H9 (cell line): ENCODE data around the gene OR2F2. TPM values are rescaled to one million over a fixed set of nuclear protein-coding genes. Genes with fewer than 3 reads are reported as not detected.

ENCODE experiments used
- DNase-seq: peaks from one replicate; pipeline ENCODE4 v3.0.0-alpha.2; 2017
- H2AFZ ChIP-seq: one replicate; pipeline ENCODE4 v1.6.1; 2013; ENCODE audit warnings: mild to moderate bottlenecking, low read length, control low read depth, moderate library complexity
- H2AK5ac ChIP-seq: 2 replicates; pipeline ENCODE4 v1.6.1; 2013; ENCODE audit warnings: low read length, control low read depth, mixed read lengths; ENCODE audit not compliant: insufficient read length
- H2BK120ac ChIP-seq: one replicate; pipeline ENCODE4 v1.6.1; 2013; ENCODE audit warnings: low read depth, mild to moderate bottlenecking, low read length, control low read depth, inconsistent platforms; ENCODE audit not compliant: poor library complexity, severe bottlenecking
- H2BK12ac ChIP-seq: 2 replicates; pipeline ENCODE4 v1.6.1; 2013; ENCODE audit warnings: low read length, control low read depth, mixed read lengths, low read depth; ENCODE audit not compliant: insufficient read length
- H2BK15ac ChIP-seq: 2 replicates; pipeline ENCODE4 v1.6.1; 2013; ENCODE audit warnings: low read depth, low read length, control low read depth
- H2BK20ac ChIP-seq: one replicate; pipeline ENCODE4 v1.6.1; 2013; ENCODE audit warnings: low read depth, mild to moderate bottlenecking, low read length, control low read depth, inconsistent platforms; ENCODE audit not compliant: poor library complexity, severe bottlenecking
- H2BK5ac ChIP-seq: 2 replicates; pipeline ENCODE4 v1.6.1; 2013; ENCODE audit warnings: low read length, control low read depth, mixed read lengths; ENCODE audit not compliant: insufficient read length
- H3K14ac ChIP-seq: 2 replicates; pipeline ENCODE4 v1.6.1; 2013; ENCODE audit warnings: low read length, control low read depth; ENCODE audit not compliant: insufficient read depth
- H3K18ac ChIP-seq: 2 replicates; pipeline ENCODE4 v1.6.1; 2013; ENCODE audit warnings: low read depth, mild to moderate bottlenecking, mixed read lengths, low read length, control low read depth; ENCODE audit not compliant: insufficient read length
- H3K23ac ChIP-seq: 2 replicates; pipeline ENCODE4 v1.6.1; 2013; ENCODE audit warnings: low read length, control low read depth, mixed read lengths, low read depth; ENCODE audit not compliant: insufficient read length
- H3K23me2 ChIP-seq: 2 replicates; pipeline ENCODE4 v1.6.1; 2013; ENCODE audit warnings: low read depth, mild to moderate bottlenecking, mixed read lengths, low read length, control low read depth; ENCODE audit not compliant: insufficient read length, poor library complexity, severe bottlenecking
- H3K27ac ChIP-seq: 2 replicates; pipeline ENCODE4 v1.5.1; 2013; ENCODE audit warnings: low read length, control low read depth, mixed read lengths, low read depth; ENCODE audit not compliant: insufficient read length
- H3K27me3 ChIP-seq: 2 replicates; pipeline ENCODE4 v1.6.1; 2013; ENCODE audit warnings: low read length, control low read depth, inconsistent platforms; ENCODE audit not compliant: insufficient read depth
- H3K4ac ChIP-seq: 2 replicates; pipeline ENCODE4 v1.6.1; 2013; ENCODE audit warnings: low read depth, mild to moderate bottlenecking, control low read depth, inconsistent platforms, low read length, moderate library complexity
- H3K4me1 ChIP-seq: 2 replicates; pipeline ENCODE4 v1.6.1; 2013; ENCODE audit warnings: low read length, control low read depth, inconsistent platforms; ENCODE audit not compliant: insufficient read depth
- H3K4me2 ChIP-seq: 2 replicates; pipeline ENCODE4 v1.6.1; 2013; ENCODE audit warnings: low read length, control low read depth, mixed read lengths; ENCODE audit not compliant: insufficient read length, insufficient read depth
- H3K56ac ChIP-seq: 2 replicates; pipeline ENCODE4 v1.6.1; 2013; ENCODE audit warnings: low read depth, mild to moderate bottlenecking, mixed read lengths, low read length, control low read depth; ENCODE audit not compliant: insufficient read length
- H3K79me1 ChIP-seq: 2 replicates; pipeline ENCODE4 v1.6.1; 2013; ENCODE audit warnings: low read depth, mild to moderate bottlenecking, moderate library complexity, low read length, control low read depth, inconsistent platforms; ENCODE audit not compliant: insufficient read depth, poor library complexity, severe bottlenecking
- H3K79me2 ChIP-seq: 2 replicates; pipeline ENCODE4 v1.6.1; 2013; ENCODE audit warnings: low read length, control low read depth, inconsistent platforms; ENCODE audit not compliant: insufficient read depth
- H3K9ac ChIP-seq: 2 replicates; pipeline ENCODE4 v1.6.1; 2013; ENCODE audit warnings: low read length, control low read depth, mixed read lengths; ENCODE audit not compliant: insufficient read length; ENCODE audit errors: extremely low read depth
- H3K9me3 ChIP-seq: one replicate; pipeline ENCODE4 v1.6.1; 2013; ENCODE audit warnings: low read depth, low read length, inconsistent platforms; ENCODE audit not compliant: control insufficient read depth
- H3T11ph ChIP-seq: one replicate; pipeline ENCODE4 v1.6.1; 2013; ENCODE audit warnings: mild to moderate bottlenecking, low read length, control low read depth, inconsistent platforms
- H4K20me1 ChIP-seq: one replicate; pipeline ENCODE4 v1.6.1; 2013; ENCODE audit not compliant: control insufficient read depth, insufficient read length, insufficient read depth
- H4K5ac ChIP-seq: 2 replicates; pipeline ENCODE4 v1.6.1; 2013; ENCODE audit warnings: low read depth, mild to moderate bottlenecking, mixed read lengths, low read length, control low read depth; ENCODE audit not compliant: insufficient read length
- H4K8ac ChIP-seq: replicated peaks from 2 replicates; pipeline ENCODE4 v1.6.1; 2013; ENCODE audit warnings: low read length, control low read depth, mixed read lengths, low read depth; ENCODE audit not compliant: insufficient read length
- H4K91ac ChIP-seq: 2 replicates; pipeline ENCODE4 v1.6.1; 2013; ENCODE audit warnings: low read depth, mild to moderate bottlenecking, moderate library complexity, mixed read lengths, low read length, control low read depth; ENCODE audit not compliant: insufficient read length
- H3K27ac Mint-ChIP-seq, 3 experiments: 2 replicates in 2 of 3; 3 replicates in 1 of 3; pipeline ENCODE4 v1.8.0; 2020 to 2021; ENCODE audit warnings: mixed read lengths in 3 of 3, mild to moderate bottlenecking in 1 of 3, moderate library complexity in 1 of 3
- H3K27me3 Mint-ChIP-seq: 2 replicates; pipeline ENCODE4 v1.8.0; 2021; ENCODE audit warnings: low read depth, mild to moderate bottlenecking, moderate library complexity, mixed read lengths
- H3K36me3 Mint-ChIP-seq, 3 experiments: 2 replicates in 2 of 3; 3 replicates in 1 of 3; pipeline ENCODE4 v1.8.0; 2020 to 2021; ENCODE audit warnings: low read depth in 3 of 3, mixed read lengths in 3 of 3; ENCODE audit not compliant: insufficient read depth in 1 of 3
- H3K4me1 Mint-ChIP-seq, 2 experiments: 2 replicates each; pipeline ENCODE4 v1.8.0; 2020; ENCODE audit warnings: mixed read lengths in 2 of 2
- H3K4me3 Mint-ChIP-seq, 2 experiments: 2 replicates in 1 of 2; 3 replicates in 1 of 2; pipeline ENCODE4 v1.8.0; 2020 to 2021; ENCODE audit warnings: mild to moderate bottlenecking in 2 of 2, mixed read lengths in 2 of 2, moderate library complexity in 1 of 2
- H3K9me3 Mint-ChIP-seq, 2 experiments: 2 replicates in 1 of 2; 3 replicates in 1 of 2; pipeline ENCODE4 v1.8.0; 2020; ENCODE audit warnings: mild to moderate bottlenecking in 2 of 2, mixed read lengths in 2 of 2, moderate library complexity in 1 of 2
- CTCF ChIP-seq: fragments of 200-600 bp; sonication (generic); conservative IDR thresholded peaks from 3 replicates; pipeline ENCODE4 v1.8.0; 2021; ENCODE audit warnings: antibody characterized with exemption, mild to moderate bottlenecking
- WGBS: extraction: QIAGEN DNeasy Blood & Tissue Kit; methylation state at CpG from one replicate; pipeline ENCODE4 v1.1.7; 2013; ENCODE audit warnings: missing lambda C conversion rate, low lambda C conversion rate, mixed read lengths; ENCODE audit not compliant: insufficient read length; ENCODE audit errors: extremely low coverage; 5-methylcytosine and 5-hydroxymethylcytosine counted together
- total RNA-seq: library from RNA; stranded (reverse); gene quantifications from 2 replicates; pipeline ENCODE4 v1.2.1, GENCODE V29; 2021

OR2F2 gene
- total RNA-seq, 1 experiment from 2014 or later, result not detected

- Mint-ChIP-seq H3K4me1 (no peaks in the 10 kb centered on the region), H3K27me3 (peaks cover 3% of the 10 kb centered on the region; the same call in 1 of the 2 replicates)
Observed at GRCh38 chr7:143924851-143925250, 10.2 kb upstream of the OR2F2 start.

More at GRCh38 chr7:143924851-143925250, 10.2 kb upstream of the OR2F2 start:
- TF ChIP-seq CTCF, result no peak
- H3K4me2 ChIP-seq, result no peak overlapping the region
- H3K27ac ChIP-seq, result no peak overlapping the region
- no peak overlapping the region for H3K4ac ChIP-seq
- no peaks in the 10 kb centered on the region for H3K9me3 Mint-ChIP-seq
- DNase-seq, result no peak
- WGBS, result no CpG with 5 or more reads among the region's 1 CpG
- no peak overlapping the region for H2AK5ac ChIP-seq
- no peak overlapping the region for H2BK120ac ChIP-seq
- H2BK20ac ChIP-seq, result no peak overlapping the region
- no peak overlapping the region for H3T11ph ChIP-seq
- H3K23ac ChIP-seq, result no peak overlapping the region
- no peak overlapping the region for H4K8ac ChIP-seq
- no peak overlapping the region for H3K4me3 Mint-ChIP-seq
- no peak overlapping the region for H4K91ac ChIP-seq
- H4K20me1 ChIP-seq, result no peaks in the 10 kb centered on the region
- H4K5ac ChIP-seq, result no peak overlapping the region
- no peak overlapping the region for H3K9ac ChIP-seq
- H3K36me3 Mint-ChIP-seq, result no peaks in the 10 kb centered on the region
- no peaks in the 10 kb centered on the region for H3K23me2 ChIP-seq
- H2BK12ac ChIP-seq, result no peak overlapping the region
- H3K27ac Mint-ChIP-seq, result no peak overlapping the region
- no peaks in the 10 kb centered on the region for H3K79me2 ChIP-seq
- no peak overlapping the region for H2AFZ ChIP-seq
- H3K9me3 ChIP-seq, result no peaks in the 10 kb centered on the region
- H3K79me1 ChIP-seq, result no peaks in the 10 kb centered on the region
- H2BK15ac ChIP-seq, result no peak overlapping the region
- H3K4me1 ChIP-seq, result no peaks in the 10 kb centered on the region
- no peak overlapping the region for H3K14ac ChIP-seq
- no peak overlapping the region for H3K18ac ChIP-seq
- no peaks in the 10 kb centered on the region for H3K27me3 ChIP-seq
- no peak overlapping the region for H3K56ac ChIP-seq
- no peak overlapping the region for H2BK5ac ChIP-seq
